ENCODE results near the gene SPDYA.

Gene SPDYA

DNA sequence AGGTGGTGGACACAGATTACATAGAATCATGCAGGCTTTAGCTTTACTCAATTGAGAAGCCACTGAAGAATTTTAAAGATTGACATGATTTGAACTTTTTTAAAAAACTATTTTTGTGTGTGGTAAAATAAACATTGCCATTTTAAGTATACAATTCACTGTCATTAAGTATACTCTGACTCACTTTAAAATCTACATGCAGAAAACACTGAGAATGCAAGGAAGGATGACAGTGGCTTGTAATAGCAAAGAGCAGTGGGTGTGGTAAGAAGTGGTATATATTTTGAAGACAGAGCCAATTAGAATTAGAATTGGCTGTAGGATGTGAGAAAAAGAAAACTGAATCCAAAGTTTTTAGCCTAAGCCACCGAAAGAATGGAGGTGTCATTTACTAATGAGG, 44.6 kb downstream of the SPDYA start:
- H3K9me3 ChIP-seq: no peaks in the 10 kb centered on the region
- DNase-seq (ENCODE audit: low spot score in 2 of 2): no peak
- no peaks in the 10 kb centered on the region for H3K4me1 ChIP-seq
- no peak overlapping the region for H3K4me3 ChIP-seq
- H3K36me3 ChIP-seq (replicated peaks): peaks cover 14% of the 10 kb centered on the region
- in situ Hi-C loops (cut with MboI; ENCODE audit: low sequenced_read_pairs): no loop called here
- H3K27me3 ChIP-seq (ENCODE audit: low read depth): no peaks in the 10 kb centered on the region

DNA sequence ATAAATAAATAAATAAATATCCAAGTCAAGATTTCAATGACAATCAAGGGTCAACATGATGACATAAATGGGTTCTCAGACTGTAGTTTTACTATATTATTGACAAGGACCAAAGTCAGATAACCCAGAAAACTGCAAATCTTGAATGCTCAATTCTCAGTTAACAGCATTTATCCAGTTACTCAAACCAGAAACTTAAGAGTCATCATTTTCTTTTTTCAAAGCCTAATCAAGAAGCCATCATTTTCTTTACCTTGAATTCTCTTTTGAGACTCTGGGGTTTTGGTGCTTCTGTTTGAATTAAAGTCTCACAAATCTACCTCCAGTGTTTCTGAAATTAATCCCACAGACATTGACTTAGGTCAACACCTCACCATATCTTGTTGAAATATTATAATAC, 45.3 kb downstream of the SPDYA start:
- in situ Hi-C loops (cut with MboI; ENCODE audit: low sequenced_read_pairs): no loop called here
- no peaks in the 10 kb centered on the region for H3K9me3 ChIP-seq
- peaks cover 21% of the 10 kb centered on the region for H3K36me3 ChIP-seq (replicated peaks)
- no peak for DNase-seq (ENCODE audit: low spot score in 2 of 2)
- H3K4me3 ChIP-seq: no peak overlapping the region
- no peaks in the 10 kb centered on the region for H3K4me1 ChIP-seq
- no peaks in the 10 kb centered on the region for H3K27me3 ChIP-seq (ENCODE audit: low read depth)

DNA sequence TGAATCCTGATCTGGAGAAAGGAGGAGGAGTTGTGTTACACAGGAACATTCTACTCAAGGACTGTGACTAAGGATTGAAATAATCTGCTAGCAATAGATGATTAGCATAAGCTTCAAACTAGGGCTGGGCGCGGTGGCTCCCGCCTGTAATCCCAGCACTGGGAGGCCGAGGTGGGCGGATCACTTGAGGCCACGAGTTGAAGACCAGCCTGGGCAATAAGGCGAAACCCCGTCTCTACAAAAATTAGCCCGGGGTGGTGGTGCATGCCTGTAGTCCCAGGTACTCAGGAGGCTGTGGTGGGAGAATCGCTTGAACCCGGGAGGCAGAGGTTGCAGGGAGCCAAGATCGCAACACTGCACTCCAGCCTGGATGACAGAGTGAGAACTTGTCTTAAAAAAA, 58.0 kb downstream of the SPDYA start:
- Histone ChIP-seq H3K36me3 (replicated peaks) (peaks cover 5% of the 10 kb centered on the region), H3K4me3 (peak overlapping the region; percentile 97), H3K9me3 (no peaks in the 10 kb centered on the region), H3K4me1 (peaks cover 9% of the 10 kb centered on the region), H3K27me3 (ENCODE audit: low read depth) (no peaks in the 10 kb centered on the region)
- peak; percentile 56 to 77 for DNase-seq (ENCODE audit: low spot score in 2 of 2)
- in situ Hi-C loops (cut with MboI; ENCODE audit: low sequenced_read_pairs): no loop called here

DNA sequence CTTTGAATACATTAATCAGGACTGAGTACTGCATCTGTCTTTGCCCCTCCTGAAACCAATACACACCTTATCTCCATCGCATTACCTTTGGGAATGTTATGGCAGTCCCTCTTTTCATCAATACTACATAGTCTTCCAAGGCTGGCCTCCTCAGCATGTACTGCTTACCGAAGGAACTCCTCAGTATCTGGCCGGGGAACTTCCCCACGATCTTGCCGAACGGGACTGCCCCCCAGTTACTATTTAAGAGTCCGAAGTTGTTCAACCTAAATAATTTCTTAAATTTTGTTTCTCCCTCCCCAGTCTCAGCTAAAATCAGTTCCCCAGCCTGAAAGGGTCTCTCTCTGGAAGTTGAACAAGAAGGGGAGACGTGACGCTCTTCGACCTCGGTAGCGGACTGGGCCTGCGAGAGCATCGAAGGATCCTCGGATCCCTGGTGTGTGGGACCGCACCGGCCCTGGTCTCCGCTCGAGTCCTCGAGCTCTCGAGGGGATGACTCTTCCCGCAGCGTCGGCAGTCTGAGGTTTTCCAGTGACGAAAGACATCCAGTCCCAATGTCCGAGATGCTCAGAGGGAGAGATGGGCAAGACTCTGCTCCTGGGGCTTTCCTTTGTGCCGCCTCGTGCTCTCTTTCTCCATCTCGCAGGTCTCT, 59.0 kb downstream of the SPDYA start:
- peak overlapping the region; percentile 97 for H3K4me3 ChIP-seq
- peaks cover 9% of the 10 kb centered on the region for H3K4me1 ChIP-seq
- no peaks in the 10 kb centered on the region for H3K9me3 ChIP-seq
- no peaks in the 10 kb centered on the region; the same call in 1 of the 2 replicates for H3K36me3 ChIP-seq (replicated peaks)
- no peaks in the 10 kb centered on the region for H3K27me3 ChIP-seq (ENCODE audit: low read depth)
- DNase-seq (ENCODE audit: low spot score in 2 of 2): no peak
- in situ Hi-C loops (cut with MboI; ENCODE audit: low sequenced_read_pairs): no loop called here

DNA sequence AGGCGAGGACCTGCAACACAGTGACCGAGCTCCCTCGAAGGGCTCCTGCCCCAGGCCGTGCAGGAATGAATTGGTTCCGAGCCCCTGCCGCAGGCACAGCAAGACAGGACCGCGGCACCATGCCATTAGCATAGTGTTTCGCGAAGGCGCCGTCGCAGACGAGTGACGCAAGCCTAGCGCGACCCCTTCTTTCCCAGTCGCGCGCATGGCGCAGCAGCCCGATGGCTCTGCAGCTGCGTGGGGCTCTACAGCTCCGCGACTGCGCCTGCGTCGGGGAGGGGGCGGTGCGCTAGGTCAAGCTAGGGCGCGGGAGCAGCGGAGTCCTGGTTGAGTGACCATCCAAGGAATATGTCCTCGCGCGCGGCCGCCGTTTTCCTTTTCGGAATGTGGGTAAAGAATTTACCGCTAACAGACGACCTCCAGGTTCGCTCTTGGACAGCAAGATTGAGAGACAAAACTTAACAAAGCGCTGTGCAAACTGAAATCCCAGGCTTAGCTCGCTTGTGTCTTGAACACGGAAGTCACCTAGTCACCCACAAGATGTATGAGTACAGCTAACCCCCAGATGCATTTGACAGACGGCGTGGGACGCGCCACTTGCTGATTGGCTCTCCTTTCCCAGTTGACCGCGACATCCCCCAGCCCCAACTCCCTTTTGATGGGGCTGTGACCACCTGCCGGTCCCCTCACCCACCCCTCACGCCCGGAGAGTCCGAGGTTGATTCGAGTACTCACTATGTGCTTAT, 59.7 kb downstream of the SPDYA start, which contains the start of gene TRMT61B:
TRMT61B (minus strand) TSS at position 164 of the 746 bp plus-strand sequence; CDS start at position 132, 32 bp downstream.
- peaks cover 9% of the 10 kb centered on the region for H3K4me1 ChIP-seq
- in situ Hi-C loops (cut with MboI; ENCODE audit: low sequenced_read_pairs): no loop called here
- no peaks in the 10 kb centered on the region for H3K9me3 ChIP-seq
- peak; percentile 90 to 96 for DNase-seq (ENCODE audit: low spot score in 2 of 2)
- peak within 1 kb of the TSS; percentile 97 for H3K4me3 ChIP-seq
- no peaks in the 10 kb centered on the region; the same call in 1 of the 2 replicates for H3K27me3 ChIP-seq (ENCODE audit: low read depth)
- H3K36me3 ChIP-seq (replicated peaks): no peaks in the 10 kb centered on the region; the same call in 1 of the 2 replicates

DNA sequence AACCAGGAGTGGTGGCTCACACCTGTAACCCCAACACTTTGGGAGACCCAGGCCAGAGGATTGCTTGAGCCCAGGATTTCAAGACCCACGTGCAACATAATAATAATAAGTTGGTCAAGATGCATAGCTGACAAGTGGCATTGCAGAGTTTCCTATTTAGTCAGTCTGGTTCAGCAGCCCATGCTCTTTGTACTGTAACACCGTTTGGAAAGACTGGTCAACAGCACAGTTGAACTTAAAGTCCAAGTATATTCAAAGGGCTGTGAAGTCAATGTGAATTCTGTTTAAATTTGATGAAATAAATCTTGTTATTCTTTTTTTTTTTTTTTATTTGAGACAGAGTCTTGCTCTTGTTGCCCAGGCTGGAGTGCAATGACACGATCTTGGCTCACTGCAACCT, 61.0 kb downstream of the SPDYA start:
- H3K4me1 ChIP-seq: peaks cover 9% of the 10 kb centered on the region
- DNase-seq (ENCODE audit: low spot score in 2 of 2): no peak
- H3K36me3 ChIP-seq (replicated peaks): no peaks in the 10 kb centered on the region; the same call in 1 of the 2 replicates
- H3K27me3 ChIP-seq (ENCODE audit: low read depth): no peaks in the 10 kb centered on the region; the same call in 1 of the 2 replicates
- no peaks in the 10 kb centered on the region for H3K9me3 ChIP-seq
- no peak overlapping the region for H3K4me3 ChIP-seq
- in situ Hi-C loops (cut with MboI; ENCODE audit: low sequenced_read_pairs): no loop called here

DNA sequence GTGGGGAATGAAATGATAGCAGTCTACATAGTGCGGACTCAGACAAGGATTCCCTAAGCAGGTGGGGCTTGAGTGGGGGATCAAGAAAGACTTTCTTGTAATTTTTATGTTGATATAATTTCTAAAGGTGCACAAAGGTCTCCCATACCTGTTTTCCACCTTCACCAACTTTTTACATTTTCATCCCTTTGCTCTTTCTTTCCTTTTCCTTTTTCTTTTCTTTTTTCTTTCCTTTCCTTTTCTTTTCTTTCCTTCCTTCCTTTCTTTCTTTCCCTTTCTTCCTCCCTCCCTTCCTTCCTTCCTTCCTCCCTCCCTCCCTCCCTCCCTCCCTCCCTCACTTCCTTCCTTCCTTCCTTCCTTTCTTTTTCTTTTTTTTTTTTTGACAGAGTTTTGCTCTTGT, 69.6 kb downstream of the SPDYA start:
- Histone ChIP-seq H3K27me3 (ENCODE audit: low read depth) (no peaks in the 10 kb centered on the region; the same call in 1 of the 2 replicates), H3K9me3 (no peaks in the 10 kb centered on the region), H3K4me1 (no peaks in the 10 kb centered on the region), H3K4me3 (no peak overlapping the region), H3K36me3 (replicated peaks) (no peaks in the 10 kb centered on the region)
- DNase-seq (ENCODE audit: low spot score in 2 of 2): no peak
- in situ Hi-C loops (cut with MboI; ENCODE audit: low sequenced_read_pairs): no loop called here

DNA sequence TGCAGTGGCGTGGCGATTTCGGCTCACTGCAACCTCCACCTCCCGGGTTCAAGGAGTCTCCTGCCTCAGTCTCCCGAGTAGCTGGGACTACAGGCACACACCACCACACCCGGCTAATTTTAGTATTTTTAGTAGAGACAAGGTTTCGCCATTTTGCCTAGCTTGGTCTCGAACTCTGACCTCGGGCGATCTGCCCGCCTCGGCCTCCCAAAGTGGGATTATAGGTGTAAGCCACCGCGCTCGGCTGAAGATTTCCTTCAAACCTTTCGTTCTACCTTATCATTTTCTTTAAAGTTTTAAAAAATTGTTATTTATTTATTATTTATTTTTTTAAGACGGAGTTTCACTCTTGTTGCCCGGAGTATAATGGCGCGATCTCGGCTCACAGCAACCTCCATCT, 82.9 kb downstream of the SPDYA start:
- Histone ChIP-seq H3K27me3 (ENCODE audit: low read depth) (no peaks in the 10 kb centered on the region), H3K9me3 (no peaks in the 10 kb centered on the region), H3K4me3 (no peak overlapping the region), H3K4me1 (peaks cover 13% of the 10 kb centered on the region), H3K36me3 (replicated peaks) (peaks cover 6% of the 10 kb centered on the region; the same call in 1 of the 2 replicates)
- no peak for DNase-seq (ENCODE audit: low spot score in 2 of 2)
- in situ Hi-C loops (cut with MboI; ENCODE audit: low sequenced_read_pairs): no loop called here

DNA sequence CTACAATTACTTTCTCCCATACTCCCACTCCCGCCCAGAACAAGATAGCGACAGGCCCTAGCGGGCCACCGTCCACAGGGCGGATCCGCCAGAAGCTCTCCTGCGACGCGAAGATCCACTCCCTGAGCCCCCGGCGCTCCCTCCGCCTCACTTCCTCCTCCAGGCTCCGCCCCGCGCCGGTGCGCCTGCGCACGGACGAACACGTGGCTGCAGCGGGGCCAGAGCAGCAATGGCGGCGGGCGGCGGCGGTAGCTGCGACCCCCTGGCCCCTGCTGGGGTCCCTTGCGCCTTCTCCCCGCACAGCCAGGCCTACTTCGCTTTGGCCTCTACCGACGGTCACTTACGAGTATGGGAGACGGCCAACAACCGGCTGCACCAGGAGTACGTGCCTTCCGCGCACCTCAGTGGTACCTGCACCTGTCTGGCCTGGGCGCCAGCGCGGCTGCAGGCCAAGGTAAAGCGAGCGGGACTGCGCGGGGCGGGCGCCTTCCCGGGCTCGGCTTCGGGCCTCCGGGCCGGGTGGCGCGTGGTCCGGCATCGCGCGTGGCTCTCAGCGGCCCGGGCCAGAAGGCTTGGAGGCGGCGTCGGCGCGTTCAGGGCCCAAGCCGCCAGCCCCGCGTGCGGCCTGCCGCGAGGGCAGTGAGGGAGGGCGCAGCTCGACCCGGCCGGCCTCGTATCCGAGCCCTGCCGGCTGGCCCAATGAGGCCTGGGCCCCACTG, 84.0 kb downstream of the SPDYA start, which contains the start of gene WDR43:
WDR43 (plus strand) TSS at position 198 of the 719 bp plus-strand sequence; CDS start at position 230, 32 bp downstream.
- peak; percentile 97 to 98 for DNase-seq (ENCODE audit: low spot score in 2 of 2)
- H3K4me3 ChIP-seq: peak within 1 kb of the TSS; percentile 93
- H3K36me3 ChIP-seq (replicated peaks): peaks cover 8% of the 10 kb centered on the region; the same call in 1 of the 2 replicates
- peaks cover 25% of the 10 kb centered on the region for H3K4me1 ChIP-seq
- H3K27me3 ChIP-seq (ENCODE audit: low read depth): no peaks in the 10 kb centered on the region
- no peaks in the 10 kb centered on the region for H3K9me3 ChIP-seq
- in situ Hi-C loops (cut with MboI; ENCODE audit: low sequenced_read_pairs): no loop called here

DNA sequence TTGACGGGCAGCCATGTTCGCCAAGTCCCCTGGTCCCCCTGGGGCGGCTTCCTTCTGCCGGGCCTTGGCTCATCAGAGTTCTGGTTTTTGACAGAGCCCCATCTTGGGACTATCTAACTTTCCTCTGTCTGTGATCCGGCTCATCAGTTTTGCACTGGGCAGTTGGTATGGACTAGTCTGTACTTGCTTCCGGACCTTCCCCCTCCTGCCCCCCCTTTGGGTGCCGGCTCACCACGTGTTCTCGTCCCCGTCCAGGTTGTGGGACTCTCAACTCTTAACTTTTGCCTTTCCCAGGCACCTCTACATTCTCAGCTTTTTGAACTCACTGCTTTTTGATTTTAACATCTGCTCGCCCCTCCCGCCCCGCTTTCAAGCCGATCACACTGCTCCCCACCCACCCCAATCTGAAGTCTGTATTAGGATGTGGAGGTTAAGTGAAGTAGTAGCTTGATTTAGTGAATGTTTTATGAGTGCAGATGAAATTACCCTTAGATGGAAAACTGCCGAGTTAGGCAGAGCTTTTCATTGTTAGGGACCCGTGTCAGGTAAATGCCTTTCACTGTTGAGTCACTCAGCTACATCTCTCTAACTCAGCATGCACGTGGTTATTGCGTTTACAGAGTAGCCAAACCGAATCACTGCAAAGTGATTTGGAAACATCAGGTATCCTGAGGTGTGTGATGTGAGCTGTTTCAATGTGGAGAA, 84.7 kb downstream of the SPDYA start:
- DNase-seq (ENCODE audit: low spot score in 2 of 2): peak; percentile 31 to 69
- peak overlapping the region; percentile 93 for H3K4me3 ChIP-seq
- in situ Hi-C loops (cut with MboI; ENCODE audit: low sequenced_read_pairs): no loop called here
- no peaks in the 10 kb centered on the region for H3K27me3 ChIP-seq (ENCODE audit: low read depth)
- H3K9me3 ChIP-seq: no peaks in the 10 kb centered on the region
- H3K4me1 ChIP-seq: peaks cover 29% of the 10 kb centered on the region
- peaks cover 10% of the 10 kb centered on the region; the same call in 1 of the 2 replicates for H3K36me3 ChIP-seq (replicated peaks)

DNA sequence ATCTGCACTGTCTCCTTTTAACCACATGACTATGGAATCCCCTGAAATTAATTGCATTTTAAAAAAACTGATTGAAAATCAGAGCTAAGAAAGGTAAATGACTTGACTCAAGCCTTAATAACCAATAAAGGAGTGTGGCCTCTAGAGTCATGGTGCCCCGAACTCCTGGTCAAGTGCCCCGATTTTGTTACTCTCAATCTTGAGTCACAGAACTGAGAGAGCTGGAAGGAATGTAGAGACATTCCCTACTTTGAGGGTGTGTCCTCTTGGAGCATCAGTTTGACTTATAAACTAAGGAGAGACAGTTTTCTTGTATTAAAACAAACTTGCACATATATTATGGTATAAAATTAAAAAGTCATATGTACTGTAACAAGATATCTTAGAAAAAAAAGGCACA, 86.3 kb downstream of the SPDYA start:
- no peaks in the 10 kb centered on the region for H3K9me3 ChIP-seq
- DNase-seq (ENCODE audit: low spot score in 2 of 2): peak in 1 of 2 experiments; percentile 33
- no peaks in the 10 kb centered on the region for H3K27me3 ChIP-seq (ENCODE audit: low read depth)
- peak overlapping the region; percentile 93 for H3K4me3 ChIP-seq
- in situ Hi-C loops (cut with MboI; ENCODE audit: low sequenced_read_pairs): no loop called here
- peaks cover 35% of the 10 kb centered on the region for H3K4me1 ChIP-seq
- peaks cover 24% of the 10 kb centered on the region for H3K36me3 ChIP-seq (replicated peaks)

DNA sequence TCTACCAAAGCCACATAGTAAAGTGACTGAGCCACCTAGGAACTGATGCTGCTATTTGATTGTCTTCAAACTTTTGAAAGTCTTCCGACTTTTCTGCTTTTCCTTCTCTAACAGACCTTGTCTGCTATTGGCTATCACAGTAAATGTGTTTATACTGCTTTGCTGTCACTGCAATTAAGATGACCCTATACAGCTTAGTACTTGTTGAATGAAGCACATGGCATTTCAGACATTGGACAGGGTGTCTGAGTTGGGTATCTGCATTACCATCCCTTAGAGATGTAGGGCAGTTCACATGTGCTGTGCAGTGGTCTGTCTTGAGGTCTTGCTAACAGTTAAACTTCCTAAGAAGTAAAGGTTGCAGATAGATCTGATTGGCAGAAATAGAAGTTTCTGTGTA, 87.4 kb downstream of the SPDYA start:
- Histone ChIP-seq H3K36me3 (replicated peaks) (peaks cover 35% of the 10 kb centered on the region), H3K9me3 (no peaks in the 10 kb centered on the region), H3K4me1 (peaks cover 35% of the 10 kb centered on the region), H3K27me3 (ENCODE audit: low read depth) (no peaks in the 10 kb centered on the region), H3K4me3 (peak overlapping the region; percentile 93; the same call in 1 of the 2 replicates)
- DNase-seq (ENCODE audit: low spot score in 2 of 2): no peak
- in situ Hi-C loops (cut with MboI; ENCODE audit: low sequenced_read_pairs): no loop called here
